GM18526 (cell line): ENCODE measurements around the gene XYLT1.

ENCODE experiments used
- POLR2A ChIP-seq: IDR thresholded peaks from 3 replicates; pipeline ENCODE4 v1.6.1; 2011; ENCODE audit not compliant: insufficient read length; ENCODE audit errors: extremely low read depth

The XYLT1 gene

GRCh38 chr16:17261197-17261858 lies 209.4 kb downstream of the XYLT1 start:
- no peak for TF ChIP-seq POLR2A

- no peak for TF ChIP-seq POLR2A
Measured at GRCh38 chr16:17260276-17260849, 210.4 kb downstream of the XYLT1 start.

- TF ChIP-seq POLR2A, result no peak
Measured at GRCh38 chr16:17259751-17260270, 210.9 kb downstream of the XYLT1 start.

- TF ChIP-seq POLR2A, result no peak
Measured at GRCh38 chr16:17258848-17259713, 211.7 kb downstream of the XYLT1 start.

GRCh38 chr16:17258077-17258599 lies 212.6 kb downstream of the XYLT1 start:
- TF ChIP-seq POLR2A, result no peak

GRCh38 chr16:17257426-17258023 lies 213.2 kb downstream of the XYLT1 start:
- no peak for TF ChIP-seq POLR2A

- no peak for TF ChIP-seq POLR2A
Measured at GRCh38 chr16:17252701-17253100, 218.1 kb downstream of the XYLT1 start.

- no peak for TF ChIP-seq POLR2A
Measured at GRCh38 chr16:17252064-17252463, 218.7 kb downstream of the XYLT1 start.

- TF ChIP-seq POLR2A, result no peak
Measured at GRCh38 chr16:17251496-17251895, 219.3 kb downstream of the XYLT1 start.

- TF ChIP-seq POLR2A, result no peak
Measured at GRCh38 chr16:17246974-17247732, 223.6 kb downstream of the XYLT1 start.

GRCh38 chr16:17246268-17246885 lies 224.4 kb downstream of the XYLT1 start:
- no peak for TF ChIP-seq POLR2A

- TF ChIP-seq POLR2A, result no peak
Measured at GRCh38 chr16:17245776-17246175, 225.0 kb downstream of the XYLT1 start.

GRCh38 chr16:17244872-17245551 lies 225.7 kb downstream of the XYLT1 start:
- TF ChIP-seq POLR2A, result no peak
